GM18498 (cell line): Measurements from ENCODE around the gene C2CD4D.

Experiments used
- ATAC-seq: cut with Tn5 transposase; IDR thresholded peaks from one replicate; pipeline ENCODE4 v1.9.1; 2021; ENCODE audit warnings: mild to moderate bottlenecking, moderate library complexity; ENCODE audit not compliant: unreplicated experiment

C2CD4D gene

GRCh38 chr1:151835596-151835995 is 4.0 kb downstream of the C2CD4D start:
- ATAC-seq, result no peak

DNA sequence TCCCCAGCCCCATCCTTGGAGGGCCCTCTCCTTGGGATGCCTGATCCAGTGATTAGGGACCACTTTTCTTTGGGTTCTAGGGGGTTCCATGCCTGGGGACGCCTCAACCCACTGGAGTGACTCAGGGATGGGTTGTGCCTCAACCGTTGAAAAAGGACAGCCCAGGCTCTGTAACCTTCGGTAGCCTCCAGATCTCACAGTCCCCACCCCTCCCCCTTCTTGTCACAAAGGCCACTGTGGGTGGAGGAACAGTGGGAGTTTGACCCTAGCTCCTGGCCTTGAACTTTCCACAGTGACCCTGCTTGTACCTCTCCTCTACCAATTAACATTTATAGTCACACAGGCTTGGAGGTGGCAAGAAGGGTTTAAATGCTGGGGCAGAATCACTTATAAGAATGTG is 5.4 kb downstream of the C2CD4D start:
- no peak for ATAC-seq

DNA sequence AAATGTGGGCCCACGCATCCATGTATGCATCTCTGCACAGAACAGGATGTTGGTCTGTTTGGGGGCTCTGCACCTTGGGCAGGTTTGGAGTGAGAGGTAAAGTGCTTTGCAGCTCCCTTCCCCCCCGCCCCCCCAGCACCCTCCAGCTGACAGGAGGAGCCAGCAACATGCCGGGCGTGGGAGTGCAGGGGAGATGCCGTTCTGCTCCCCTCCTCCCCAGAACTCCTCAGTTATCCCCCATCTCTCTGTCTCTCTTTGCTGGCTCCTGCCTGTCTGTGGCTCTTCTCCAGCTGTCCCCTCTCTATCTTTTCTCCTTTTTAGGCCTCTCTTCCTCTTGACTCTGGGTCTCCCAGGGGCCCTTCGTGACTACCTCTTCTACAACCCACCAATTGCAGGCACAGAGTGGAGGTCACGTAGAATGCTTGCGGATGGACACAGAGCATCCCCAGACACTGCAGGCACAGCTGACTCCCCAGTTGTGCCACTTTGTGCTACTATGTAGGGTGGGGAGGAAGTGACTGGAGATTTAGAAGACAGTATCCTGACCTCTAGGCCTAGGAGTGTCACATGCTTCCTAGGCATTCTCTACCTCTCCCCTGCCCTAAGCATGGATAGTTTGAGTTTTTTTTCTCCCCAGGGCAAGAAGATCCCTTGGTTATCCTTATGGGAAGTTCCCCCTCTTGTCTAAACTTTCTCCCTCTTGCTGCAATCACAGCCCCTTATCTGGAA is 6.3 kb downstream of the C2CD4D start:
- ATAC-seq, result no peak

DNA sequence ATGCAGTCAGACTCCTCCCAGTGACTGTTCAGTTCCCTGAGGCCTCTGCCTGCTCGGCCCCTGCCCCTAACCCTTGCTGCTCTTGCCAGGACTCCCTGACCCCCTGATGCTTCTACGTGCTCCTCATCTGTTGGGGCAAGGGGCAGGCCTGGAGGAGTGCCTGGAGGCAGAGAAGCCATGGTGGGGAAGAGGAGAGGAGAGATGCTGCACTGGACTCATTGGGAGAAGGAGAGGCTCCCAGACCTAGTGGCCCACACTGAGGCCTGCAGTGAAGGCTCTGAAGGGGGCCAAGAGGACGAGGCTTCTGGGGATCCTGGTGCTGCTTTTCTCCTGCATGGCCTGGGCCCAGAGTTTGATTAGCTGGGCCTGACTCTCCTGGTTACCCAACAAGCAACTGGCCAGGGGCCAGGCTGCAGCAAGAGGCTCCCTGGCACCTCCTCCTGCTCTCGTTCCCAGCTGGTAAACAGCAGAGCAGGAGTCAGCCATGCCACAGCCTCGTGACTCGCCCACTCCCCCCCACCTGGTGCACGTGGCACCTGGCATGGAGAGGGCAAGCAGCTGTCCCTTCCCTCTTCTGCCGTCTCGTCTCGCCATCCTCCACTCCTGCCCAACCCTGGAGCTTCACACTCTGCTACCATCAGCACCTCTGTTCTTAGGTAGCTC is 7.2 kb downstream of the C2CD4D start:
- ATAC-seq, result no peak

GRCh38 chr1:151831605-151832004 is 8.0 kb downstream of the C2CD4D start, which contains the start of gene RORC:
Gene RORC (minus strand): TSS chr1:151831802. CDS start chr1:151831764, 38 bp downstream.
- no peak for ATAC-seq

DNA sequence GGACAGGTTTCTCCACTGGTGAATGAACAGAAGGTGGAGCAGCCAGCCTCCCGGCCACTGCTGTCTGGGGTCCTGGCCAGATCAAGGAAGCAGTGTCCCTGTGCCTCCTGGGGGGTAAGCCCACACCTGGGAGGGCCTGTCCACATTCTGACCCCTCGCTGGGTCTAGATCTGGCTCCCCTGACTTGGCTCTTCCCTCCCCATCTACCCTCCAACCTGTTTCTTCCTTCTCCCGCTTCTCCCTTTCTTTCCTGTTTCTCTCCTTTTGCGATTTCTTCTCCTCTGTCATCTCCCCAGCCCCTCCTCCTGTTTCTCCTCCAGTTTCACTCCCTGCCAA is 8.4 kb downstream of the C2CD4D start:
- ATAC-seq, result no peak

GRCh38 chr1:151830055-151830454 is 9.6 kb downstream of the C2CD4D start:
- ATAC-seq, result no peak

- ATAC-seq, result no peak
Observed at GRCh38 chr1:151829352-151830046, 10.1 kb downstream of the C2CD4D start.

GRCh38 chr1:151828921-151829320 is 10.7 kb downstream of the C2CD4D start:
- ATAC-seq, result no peak

GRCh38 chr1:151827853-151828252 is 11.8 kb downstream of the C2CD4D start:
- no peak for ATAC-seq

DNA sequence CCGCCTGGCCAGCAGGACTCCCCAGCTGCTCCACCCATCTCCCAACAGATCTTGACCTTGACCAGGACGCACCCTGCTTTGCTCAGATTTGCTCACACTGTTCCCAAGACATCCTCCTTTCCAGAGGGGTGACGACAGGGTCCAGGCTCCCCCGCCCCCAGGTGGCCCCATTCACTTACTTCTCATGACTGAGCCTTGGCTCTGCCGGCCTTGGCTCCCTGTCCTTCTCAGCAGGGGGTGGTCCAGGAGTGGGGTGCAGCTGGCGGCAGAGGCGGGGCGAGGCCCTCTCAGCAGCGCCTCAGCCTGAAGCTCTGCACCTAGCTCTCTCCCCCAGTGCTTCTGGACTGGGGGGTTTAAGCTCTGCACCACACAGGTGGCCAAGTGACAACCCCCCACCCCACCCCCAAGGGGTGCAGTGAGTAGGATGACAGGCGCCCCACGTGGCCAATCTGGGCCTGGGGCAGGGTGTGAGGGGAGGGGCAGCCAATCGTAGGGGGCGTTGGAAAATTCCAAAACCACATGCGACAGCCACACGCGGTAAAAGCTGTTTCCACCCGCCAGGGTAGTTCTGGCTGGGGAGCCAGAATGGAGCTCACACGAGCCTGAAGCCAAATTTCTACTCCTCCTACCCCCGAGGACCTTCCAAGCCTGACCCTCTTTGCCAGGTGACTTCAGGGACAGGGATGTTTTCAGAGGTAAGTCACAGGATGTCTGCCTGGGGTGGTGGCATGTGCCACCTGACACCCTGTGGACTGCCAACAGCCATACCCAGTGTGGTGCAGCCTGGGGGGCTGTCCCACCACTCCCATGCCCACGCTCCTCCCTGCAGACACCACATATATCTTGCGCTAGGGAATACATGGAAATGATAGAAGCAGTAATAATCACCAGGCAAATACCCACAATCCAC is 13.6 kb downstream of the C2CD4D start:
- ATAC-seq, result no peak

DNA sequence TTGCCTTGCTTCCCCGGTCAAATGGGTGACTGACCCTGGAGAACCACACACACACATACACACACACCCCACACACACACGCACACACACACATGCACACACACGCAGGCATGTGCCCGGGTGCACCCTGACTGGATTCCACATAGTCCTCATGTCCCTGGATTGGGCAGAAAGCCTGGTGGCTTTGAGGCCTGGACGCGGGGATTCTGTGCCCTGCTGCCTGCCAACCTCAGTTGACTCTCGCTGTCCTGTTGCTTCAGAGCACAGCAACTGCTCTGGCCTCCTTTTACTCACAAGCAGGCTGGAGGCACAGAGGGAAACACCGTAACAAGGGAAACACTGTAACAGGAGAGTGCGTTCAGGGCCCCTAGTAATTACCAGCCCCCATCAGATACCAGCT is 14.4 kb downstream of the C2CD4D start:
- no peak for ATAC-seq

GRCh38 chr1:151823175-151823574 is 16.4 kb downstream of the C2CD4D start:
- no peak for ATAC-seq

DNA sequence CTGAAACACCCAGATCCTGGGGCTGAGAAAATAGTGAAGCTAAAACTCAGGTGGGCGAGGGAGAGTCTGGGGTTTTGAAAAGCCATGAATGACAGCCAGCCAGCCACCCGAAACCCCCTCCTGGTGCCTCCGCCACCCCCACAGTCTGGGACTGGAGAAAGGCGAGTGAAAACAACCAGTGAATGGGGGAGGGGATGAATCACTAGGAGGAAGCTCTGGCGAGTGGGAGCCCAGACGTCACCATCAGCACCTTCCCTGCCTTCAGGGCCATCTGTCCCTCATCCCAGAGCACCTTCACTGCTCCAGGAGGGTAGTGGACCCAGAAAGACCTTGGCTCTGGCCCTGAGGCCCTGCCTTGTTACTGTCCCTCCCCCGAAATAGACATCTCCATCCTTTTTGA is 17.2 kb downstream of the C2CD4D start:
- no peak for ATAC-seq

DNA sequence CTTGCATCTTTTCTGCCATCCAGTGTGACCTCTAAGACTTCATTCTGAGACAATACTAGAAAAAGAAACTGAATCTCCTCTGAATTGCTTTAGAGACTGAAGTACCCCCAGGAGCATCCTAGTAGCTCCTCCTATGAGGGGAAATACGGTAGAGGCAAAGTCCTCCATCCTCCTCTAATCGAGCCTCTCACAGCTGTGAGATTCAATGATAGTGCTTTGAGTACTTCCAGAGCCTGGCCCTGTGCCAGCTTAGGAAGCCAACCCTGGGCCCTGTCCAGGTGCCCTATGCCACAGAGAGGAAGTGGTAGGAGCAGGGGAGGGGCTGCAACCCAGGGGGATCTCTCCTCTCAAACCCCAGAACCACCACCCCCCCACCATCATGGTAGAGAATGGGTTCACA is 18.7 kb downstream of the C2CD4D start:
- ATAC-seq, result no peak

DNA sequence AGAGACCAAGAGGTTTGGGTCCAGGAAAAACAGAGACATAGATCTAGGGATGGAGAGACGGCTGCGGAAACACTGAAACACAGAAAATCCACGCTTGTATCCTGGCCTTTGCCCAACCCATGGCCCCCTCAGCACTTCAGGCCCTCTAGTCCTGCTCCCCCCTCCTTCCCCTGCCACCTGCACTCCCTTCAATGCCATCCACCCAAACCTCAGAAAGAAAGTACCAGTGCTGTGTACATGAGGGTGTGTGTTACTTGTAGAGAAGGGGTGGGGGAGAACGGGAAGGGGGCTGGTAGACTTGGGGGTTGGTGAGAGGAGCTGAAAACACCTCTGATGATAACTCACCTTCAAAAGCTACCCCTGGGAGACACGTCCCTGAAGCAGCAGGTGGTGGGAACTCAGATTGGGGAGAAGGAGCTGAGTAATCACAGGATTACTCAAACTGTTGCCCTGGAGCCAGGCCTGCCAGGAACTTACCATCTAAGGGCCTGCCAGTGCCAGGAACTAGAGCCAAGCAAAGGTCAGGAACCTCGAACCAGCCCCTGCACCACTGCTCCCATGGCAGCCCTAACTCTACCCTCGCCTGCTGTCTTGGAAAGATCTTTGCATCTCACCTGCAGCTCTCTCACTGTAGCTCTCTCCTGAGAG is 19.5 kb downstream of the C2CD4D start:
- no peak for ATAC-seq

DNA sequence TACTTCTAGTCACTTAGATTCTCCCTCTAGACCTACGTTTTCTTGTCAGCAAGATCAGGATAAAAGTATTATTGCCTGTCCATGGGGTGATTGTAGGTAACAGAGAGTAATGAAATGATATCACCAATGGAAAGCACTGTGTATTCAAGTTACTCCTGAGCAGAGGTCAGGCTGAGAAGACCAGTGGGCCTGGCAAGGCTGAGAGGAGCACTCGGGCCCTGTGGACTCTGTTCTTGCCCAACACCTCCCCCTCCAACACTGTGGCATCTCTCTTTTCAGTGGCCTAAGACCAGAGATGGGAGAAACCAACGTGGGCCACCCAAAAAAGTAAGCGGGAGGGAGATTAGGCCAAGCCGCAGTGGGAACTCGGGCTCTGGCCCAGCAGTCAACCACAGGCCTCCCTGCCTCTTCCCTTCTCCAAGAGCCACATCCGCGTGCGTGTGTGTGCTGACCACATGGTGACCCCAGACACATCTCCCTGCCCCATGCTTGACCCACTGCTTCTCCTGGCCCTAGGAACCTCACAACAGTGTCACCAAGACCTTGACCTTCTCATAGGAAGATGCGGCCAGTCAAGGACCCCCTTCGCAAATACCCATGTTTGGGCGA is 20.3 kb downstream of the C2CD4D start:
- no peak for ATAC-seq

- ATAC-seq, result no peak
Observed at GRCh38 chr1:151817353-151817730, 22.3 kb downstream of the C2CD4D start.

GRCh38 chr1:151816548-151817352 is 22.9 kb downstream of the C2CD4D start:
- ATAC-seq, result no peak
